Measurements from ENCODE around the gene TEKT3.

DNA sequence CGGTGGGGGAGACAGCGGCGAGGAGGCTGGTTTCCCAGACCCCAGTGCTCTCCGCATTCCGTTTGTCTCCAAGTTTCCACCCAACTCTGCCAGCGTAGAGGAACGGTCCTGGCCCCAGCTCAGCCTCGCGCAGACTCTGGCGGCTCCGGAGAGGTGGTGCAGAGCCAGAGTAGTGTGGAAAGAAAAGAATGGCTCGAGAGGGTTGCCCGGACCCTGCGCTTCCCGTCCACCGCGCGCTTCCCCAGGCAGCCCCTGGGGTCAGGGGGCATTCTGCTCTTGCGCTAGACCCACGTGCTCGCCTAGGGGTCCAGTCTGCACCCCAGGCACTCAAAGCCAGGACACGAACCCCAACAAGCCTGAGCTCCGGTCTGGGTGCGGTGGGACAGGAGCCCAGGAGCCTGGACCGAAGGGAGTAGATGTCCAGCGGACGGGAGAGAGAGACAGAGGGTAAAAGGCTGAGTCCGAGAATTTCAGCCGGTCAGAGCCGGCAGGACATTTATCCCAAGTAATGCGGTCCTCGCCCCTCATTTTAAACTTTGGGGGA, 80.1 kb downstream of the TEKT3 start:
- no peak for TF ChIP-seq JUND (IDR thresholded peaks at IDR 0.05)
- TF ChIP-seq, protein P1, sequence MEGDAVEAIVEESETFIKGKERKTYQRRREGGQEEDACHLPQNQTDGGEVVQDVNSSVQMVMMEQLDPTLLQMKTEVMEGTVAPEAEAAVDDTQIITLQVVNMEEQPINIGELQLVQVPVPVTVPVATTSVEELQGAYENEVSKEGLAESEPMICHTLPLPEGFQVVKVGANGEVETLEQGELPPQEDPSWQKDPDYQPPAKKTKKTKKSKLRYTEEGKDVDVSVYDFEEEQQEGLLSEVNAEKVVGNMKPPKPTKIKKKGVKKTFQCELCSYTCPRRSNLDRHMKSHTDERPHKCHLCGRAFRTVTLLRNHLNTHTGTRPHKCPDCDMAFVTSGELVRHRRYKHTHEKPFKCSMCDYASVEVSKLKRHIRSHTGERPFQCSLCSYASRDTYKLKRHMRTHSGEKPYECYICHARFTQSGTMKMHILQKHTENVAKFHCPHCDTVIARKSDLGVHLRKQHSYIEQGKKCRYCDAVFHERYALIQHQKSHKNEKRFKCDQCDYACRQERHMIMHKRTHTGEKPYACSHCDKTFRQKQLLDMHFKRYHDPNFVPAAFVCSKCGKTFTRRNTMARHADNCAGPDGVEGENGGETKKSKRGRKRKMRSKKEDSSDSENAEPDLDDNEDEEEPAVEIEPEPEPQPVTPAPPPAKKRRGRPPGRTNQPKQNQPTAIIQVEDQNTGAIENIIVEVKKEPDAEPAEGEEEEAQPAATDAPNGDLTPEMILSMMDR (IDR thresholded peaks at IDR 0.05; ENCODE audit: low read depth, low read length, missing input control) = no peak
- TF ChIP-seq, protein P2, sequence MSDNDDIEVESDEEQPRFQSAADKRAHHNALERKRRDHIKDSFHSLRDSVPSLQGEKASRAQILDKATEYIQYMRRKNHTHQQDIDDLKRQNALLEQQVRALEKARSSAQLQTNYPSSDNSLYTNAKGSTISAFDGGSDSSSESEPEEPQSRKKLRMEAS (IDR thresholded peaks at IDR 0.05) = no peak
- TF ChIP-seq, protein P3, sequence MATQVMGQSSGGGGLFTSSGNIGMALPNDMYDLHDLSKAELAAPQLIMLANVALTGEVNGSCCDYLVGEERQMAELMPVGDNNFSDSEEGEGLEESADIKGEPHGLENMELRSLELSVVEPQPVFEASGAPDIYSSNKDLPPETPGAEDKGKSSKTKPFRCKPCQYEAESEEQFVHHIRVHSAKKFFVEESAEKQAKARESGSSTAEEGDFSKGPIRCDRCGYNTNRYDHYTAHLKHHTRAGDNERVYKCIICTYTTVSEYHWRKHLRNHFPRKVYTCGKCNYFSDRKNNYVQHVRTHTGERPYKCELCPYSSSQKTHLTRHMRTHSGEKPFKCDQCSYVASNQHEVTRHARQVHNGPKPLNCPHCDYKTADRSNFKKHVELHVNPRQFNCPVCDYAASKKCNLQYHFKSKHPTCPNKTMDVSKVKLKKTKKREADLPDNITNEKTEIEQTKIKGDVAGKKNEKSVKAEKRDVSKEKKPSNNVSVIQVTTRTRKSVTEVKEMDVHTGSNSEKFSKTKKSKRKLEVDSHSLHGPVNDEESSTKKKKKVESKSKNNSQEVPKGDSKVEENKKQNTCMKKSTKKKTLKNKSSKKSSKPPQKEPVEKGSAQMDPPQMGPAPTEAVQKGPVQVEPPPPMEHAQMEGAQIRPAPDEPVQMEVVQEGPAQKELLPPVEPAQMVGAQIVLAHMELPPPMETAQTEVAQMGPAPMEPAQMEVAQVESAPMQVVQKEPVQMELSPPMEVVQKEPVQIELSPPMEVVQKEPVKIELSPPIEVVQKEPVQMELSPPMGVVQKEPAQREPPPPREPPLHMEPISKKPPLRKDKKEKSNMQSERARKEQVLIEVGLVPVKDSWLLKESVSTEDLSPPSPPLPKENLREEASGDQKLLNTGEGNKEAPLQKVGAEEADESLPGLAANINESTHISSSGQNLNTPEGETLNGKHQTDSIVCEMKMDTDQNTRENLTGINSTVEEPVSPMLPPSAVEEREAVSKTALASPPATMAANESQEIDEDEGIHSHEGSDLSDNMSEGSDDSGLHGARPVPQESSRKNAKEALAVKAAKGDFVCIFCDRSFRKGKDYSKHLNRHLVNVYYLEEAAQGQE (IDR thresholded peaks at IDR 0.05) = no peak
- no peak for TF ChIP-seq YY1 (IDR thresholded peaks at IDR 0.05)
- no peak for TF ChIP-seq RXRA (IDR thresholded peaks at IDR 0.05)
- TF ChIP-seq GABPA (IDR thresholded peaks at IDR 0.05 in 1 of 2, conservative IDR thresholded peaks at IDR 0.05 in 1 of 2) = no peak
- no peak for TF ChIP-seq RAD21 (IDR thresholded peaks at IDR 0.05)
- TF ChIP-seq, protein P4, sequence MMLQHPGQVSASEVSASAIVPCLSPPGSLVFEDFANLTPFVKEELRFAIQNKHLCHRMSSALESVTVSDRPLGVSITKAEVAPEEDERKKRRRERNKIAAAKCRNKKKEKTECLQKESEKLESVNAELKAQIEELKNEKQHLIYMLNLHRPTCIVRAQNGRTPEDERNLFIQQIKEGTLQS (IDR thresholded peaks at IDR 0.05) = no peak
- no peak for TF ChIP-seq TAF1 (conservative IDR thresholded peaks at IDR 0.05)
- TF ChIP-seq SP1 (IDR thresholded peaks at IDR 0.05) = no peak
